GM18861 (cell line): Measurements from ENCODE around the gene CTNNBL1.

Source experiments
- ATAC-seq: cut with Tn5 transposase; IDR thresholded peaks from one replicate; pipeline ENCODE4 v1.9.1; 2021; ENCODE audit not compliant: unreplicated experiment

Gene CTNNBL1

DNA sequence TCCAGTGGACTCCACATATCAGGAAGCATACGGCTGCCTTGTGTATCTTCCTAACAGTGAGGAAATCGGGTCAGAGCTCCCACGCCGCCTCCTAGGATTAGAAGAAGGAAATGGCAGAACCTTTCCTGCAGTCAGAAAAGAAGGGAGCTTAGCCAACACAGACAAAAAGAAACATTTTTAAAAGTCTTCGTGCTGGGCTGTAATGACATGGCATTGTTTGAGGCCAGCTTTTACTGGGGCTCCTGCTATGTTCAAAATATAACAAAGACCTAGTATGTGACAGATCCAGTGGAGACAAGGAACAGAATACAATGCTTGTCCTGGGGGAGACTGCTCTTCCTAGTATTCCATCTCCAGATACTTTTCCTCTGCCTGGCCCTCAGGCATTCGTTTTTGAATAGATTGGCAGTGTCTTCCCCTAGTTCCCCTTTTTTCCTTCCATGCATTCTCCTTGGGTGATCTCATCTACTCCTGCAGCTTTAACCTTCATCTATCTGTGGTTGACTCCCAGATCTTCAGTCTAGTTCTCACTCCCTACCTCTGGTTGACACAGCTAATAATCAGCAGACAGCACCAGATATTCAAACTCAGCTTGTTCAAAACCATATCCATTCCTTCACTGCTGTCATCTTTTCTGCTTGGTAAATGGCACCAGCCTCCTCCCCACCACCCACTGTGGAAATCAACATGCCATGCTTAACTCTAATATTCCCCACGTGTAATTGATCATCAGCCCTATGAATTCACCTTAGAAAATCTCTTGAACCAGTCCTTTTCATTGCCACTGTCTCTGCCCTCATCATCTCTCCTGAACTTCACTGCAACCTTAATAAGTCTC is 114.6 kb downstream of the CTNNBL1 start:
- no peak for ATAC-seq

DNA sequence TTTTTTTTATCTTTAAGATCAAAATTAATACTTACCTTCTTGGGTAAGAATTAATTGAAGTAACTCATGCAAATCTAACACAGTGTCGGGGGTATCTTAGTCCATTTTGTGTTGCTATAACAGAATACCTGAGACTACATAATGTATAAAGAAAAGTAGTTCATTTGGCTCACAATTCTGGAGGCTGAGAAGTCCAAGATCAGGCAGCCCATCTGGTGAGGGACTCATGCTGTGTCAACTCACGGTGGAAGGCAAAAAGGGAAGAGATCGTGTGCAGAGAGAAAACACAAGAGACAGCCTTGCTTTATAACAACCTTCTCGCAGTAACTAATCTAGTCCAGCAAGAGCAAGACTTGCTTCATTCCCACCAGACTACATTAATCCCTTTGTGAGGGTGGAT is 116.2 kb downstream of the CTNNBL1 start:
- no peak for ATAC-seq

DNA sequence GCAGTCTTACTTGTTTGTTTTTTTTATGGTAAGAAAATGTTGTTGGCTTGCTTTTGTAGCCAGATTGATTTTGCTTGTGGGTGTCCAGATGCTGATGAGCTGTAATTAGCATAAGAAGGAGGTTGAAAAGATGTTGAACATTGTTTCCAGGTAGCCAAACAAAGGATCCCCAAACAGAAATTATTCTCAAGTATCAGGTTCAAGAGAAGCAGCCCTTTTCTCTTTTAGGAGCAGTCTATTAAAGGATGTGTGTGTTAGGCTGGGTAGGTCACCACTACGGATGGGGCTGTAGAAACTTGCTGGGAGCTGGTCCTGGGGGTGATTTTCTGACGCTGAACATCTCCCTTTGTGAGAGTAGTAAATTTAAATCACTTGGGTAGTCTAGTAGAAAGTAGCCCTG is 122.2 kb downstream of the CTNNBL1 start:
- ATAC-seq, result no peak

DNA sequence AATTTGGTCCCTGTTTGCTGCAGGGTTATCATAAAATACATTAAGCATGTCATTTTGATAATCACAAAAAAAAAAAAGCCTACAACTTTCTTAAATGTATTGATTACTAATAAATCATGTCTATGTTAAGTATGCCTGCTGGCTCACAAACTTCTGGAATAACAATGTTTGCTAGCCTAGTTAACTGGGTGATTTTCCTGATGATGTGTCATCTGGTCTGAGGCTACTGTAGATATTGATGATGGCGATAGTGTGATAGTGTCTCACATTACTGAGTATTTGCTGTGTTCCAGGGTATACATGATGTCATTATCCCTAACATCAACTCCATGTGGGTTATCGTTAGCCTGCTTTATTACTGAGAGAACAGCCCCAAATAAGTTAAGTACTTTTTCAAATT is 122.9 kb downstream of the CTNNBL1 start:
- no peak for ATAC-seq

DNA sequence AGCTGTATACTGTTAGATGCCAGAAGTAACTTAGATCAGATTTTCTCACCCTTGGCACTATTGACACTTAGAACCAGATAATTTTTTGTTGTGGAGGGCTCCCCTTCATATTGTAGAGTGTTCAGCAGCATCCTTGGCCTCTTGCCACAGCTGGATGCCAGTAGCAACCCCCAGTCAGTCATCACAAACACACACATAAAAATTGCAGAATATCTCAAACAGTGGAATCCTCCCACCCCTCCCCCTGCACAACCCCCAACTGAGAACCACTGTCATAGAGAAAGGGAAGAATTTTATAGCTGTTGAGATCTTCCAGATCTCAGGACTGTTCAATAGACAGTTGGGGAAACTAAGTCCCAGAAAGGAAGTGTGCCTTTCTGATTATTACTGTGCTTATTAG is 127.9 kb downstream of the CTNNBL1 start:
- no peak for ATAC-seq

DNA sequence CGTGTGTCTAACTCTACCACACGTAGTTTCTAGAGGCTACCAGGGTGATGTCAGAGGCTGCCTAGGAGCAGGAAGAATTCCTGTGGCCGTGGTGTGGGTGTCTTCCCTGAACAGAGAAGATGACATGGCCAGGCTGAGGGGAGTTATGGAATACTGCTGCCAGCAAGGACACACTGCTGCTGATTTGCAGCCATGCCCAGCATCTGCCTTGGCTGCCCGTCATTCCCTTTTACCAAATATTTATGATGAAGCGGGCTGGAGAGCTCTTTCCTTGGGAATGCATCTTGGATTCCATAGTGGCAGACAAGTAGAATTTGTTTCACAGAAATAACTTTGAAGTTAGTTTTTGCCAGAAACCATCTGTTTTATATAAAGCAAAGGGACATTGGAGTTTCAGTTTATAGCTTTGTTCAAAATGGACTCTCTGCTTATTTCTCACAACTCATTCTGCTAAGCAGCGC is 128.3 kb downstream of the CTNNBL1 start:
- ATAC-seq, result no peak

DNA sequence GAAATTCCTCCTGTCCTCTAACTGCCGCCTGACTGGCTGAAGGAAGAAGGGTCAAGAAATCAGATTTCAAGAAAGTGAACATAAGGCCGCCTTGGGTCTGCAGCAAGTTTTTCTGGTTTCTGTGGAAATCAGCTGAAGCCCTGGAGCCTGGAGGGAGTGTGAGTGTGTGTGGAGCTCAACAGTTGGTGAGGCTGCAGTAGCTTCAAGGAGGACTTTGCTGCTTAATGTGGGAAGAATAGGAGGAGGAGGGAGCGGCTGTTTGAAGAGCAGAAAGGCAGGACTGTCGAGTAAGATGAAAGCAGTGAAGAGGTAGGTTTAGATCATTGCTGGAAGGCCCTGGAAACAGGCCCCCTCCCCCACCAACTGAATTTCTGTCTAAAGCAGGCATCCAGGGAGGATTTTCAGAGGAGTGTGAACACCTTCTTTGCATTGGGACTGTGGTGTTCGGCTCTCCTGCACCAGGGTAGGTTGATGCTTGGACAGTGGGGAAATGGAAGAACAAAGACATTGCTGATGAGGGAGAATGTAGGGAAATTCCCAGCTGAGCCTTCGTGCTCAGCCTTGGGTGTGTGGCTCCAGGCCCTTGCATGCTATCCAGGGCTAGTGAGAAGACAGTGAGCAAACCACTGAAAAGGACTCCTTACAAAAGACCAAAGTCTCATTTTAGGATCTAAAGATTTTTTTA is 129.6 kb downstream of the CTNNBL1 start:
- no peak for ATAC-seq

DNA sequence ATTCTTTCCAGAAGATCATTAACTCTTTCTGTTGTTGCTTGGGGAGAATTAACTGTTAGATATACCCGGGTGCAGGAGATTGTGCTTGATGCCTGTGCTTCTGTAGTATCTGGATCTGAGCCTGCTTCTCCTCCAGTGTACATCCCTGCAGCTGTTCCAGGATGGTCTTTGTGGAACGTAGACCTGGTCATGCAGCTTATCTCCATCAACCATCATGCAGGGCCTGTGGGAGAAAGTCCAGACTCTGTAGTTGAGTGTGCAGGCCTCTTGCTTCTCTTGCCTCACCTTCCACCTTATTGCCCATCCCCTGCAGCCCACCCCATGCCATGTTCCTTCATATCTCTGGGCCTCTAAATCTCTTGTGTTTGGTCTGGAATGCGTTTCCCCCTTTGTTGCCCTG is 133.8 kb downstream of the CTNNBL1 start:
- no peak for ATAC-seq

DNA sequence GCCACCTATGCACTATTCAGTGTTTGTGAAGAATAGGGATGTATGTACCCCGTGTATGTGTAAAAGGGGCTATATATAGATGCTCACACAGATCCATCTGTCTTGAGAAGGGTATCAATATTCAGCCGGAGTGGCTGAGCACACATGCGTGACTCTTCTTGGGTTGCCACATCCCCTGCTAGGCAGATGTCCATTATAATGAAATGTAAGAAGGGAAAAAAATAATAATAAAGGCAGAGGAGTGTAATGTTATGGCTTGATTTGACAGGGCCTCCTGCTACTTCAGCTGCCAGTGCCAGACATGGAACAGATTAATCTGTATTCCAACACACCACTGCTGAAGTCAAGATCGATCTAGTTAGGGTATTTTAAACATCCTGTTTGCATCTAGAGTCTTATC is 134.9 kb downstream of the CTNNBL1 start:
- no peak for ATAC-seq

DNA sequence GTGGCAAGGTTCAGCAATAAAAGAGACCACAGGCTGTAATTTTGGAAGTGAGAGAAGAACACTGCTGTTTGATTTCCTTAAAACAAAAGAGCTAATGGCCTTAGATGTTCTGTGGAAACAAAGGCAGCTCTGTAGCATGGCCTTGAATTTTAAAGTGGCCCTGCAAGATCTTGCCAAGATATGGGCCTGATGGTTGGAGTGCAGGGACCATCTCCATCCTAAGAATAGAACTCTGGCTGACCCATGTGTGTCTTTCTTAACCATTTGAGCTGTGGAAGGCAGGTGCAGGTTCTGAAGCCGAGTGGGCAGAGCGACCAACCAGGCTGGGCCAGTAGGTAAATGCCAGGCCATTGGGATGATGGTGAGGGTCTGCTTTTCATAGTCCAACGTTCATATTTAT is 135.3 kb downstream of the CTNNBL1 start:
- ATAC-seq, result no peak

DNA sequence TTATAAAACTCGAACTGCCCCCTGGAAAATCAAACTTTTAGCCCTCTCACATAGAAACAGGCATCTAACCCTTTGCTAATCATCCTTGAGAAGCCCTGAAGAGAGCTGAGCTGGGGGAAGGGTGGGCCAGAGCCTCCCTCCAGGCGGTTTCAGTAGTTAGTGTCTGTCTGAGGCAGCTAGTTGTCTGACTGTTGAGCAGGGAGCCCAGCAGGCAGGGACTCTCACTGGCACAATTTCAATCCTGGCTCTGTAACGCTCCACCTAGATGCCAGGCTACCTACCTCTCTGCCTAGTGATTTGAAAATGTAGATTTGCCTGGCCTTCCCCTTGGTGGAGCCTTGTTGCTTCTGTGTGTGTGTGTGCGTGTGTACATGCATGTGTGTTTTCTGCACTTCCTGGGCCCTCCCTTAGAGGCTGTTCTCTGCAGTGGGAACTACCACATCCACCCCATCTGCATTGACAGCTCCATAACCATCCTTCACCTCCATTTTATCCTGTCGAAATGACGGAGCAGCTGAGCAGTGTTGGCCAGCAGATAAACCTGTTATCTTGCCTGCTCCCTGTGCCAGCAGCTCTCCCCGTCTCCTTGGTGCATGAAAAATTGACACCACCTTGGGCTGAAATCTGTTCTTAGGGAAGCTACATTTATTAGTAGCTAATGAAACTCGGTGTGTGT is 139.5 kb downstream of the CTNNBL1 start:
- ATAC-seq, result no peak

DNA sequence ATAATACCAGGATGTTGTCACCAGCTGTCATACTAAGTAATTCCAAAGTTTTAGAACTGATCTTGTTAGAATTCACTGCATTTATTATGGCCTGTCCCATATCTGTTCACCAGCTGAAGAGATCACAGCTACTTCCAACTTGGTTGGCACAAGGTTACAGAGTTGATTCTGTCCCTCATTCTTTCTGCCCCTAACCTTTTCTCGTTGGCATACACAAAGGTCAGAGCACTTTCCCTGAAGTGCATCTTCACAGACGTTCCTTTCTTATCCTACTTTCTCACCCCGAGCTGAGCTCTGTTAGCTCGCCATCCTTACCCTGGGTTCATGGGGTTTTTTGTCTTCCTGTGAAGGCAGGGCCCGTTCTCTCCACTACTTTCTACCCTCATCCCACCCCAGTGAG is 143.1 kb downstream of the CTNNBL1 start:
- no peak for ATAC-seq

DNA sequence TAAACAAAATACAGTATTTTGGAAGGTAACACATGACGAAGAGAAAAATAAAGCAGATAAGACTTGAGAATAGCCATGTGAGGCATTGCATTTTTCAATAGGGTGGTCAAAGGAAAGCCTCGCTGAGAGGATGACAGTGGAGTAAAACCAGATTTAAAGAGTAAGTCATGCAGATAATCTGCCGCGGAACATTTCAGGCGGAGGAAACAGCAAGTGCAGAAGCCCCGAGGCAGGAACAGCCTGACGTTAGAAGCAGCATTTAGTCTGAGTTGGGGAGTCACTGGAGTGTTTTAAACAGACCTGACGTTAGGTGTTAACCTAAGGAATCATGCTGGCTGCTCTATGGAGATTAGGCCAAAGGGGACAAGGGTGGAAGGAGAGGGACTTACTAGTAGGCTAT is 144.1 kb downstream of the CTNNBL1 start:
- no peak for ATAC-seq

DNA sequence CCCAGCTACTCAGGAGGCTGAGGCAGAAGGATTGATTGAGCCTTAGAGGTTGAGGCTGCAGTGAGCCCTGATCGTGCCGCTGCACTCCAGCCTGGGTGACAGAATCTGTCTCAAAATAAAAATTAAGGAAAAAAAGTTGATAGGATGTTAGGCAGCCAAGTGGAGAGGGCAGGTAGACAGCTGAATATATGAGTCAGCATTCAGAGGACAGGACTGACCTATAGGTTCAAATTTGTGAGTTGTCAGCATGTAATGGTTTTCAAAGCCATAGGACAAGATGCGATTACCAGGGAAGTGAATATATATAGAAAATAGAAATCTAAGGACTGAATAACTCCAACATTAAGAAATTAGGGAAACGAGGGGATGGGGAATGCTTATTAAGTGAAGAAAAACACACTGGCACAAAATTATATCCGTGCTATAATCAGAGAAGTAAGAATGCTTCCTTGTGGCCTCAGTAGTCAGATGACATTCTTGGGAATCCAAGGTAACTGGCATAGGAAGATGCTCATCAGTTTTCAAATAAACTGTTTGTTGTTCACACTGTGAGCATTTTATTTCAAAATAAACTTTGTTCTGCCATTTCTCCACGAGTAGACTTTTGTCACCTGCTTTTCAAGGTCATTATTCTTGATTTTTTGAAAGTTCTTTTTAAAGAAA is 145.1 kb downstream of the CTNNBL1 start:
- ATAC-seq, result no peak

DNA sequence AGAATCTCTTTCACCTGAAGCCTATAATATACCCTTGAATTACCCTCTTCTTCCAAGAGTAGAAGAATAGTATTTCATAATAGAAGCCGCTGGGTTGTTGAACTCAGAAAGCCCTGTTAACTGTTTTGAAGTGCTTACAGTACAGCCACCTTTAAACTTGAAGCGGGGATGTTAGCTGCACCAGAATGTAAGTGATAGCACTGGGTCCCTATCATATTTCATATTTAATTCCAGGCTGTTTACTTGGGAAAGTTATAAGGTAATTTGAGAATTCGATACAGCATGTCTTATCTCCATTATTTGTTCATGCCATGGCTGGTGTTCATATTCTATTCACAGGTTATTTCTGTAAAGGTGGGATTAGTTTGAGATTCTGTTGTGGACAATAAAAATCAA is 145.6 kb downstream of the CTNNBL1 start:
- ATAC-seq, result no peak

DNA sequence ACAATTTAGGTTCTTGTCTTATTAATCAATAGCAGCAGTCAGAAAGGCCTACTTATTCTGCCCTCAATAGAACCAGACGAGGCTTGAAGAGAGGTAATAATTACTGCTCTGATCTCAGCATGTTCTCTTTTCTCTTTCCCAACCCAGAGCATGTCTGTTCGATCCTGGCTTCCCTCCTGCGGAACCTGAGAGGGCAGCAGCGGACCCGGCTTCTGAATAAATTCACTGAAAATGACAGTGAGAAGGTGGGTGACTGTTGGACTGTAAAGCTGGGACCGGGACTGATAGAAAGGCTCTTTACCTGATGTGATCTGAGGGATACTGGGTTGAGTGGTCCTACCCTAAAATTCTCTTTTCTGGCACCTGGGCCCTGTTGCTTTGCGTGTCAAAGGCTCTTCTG is 146.1 kb downstream of the CTNNBL1 start:
- ATAC-seq, result no peak

DNA sequence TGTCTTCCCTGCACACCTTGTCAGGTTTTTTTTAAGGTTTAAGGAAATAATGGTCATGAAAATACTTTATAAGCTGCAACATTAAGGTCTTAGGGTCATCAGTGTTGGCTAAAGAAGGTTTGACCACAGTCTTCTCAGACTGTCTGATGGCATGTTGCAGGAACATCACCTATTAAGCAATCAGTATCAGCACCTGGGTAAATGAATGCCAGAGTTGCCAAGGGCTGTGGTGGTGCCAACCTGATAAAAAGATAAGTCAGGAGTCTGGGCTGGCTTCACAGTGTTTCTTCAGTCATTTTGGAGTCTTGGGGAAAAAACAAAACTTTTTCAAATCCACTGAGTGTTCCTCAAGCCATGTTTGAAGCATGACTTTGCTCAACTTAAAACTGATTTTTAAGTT is 147.6 kb downstream of the CTNNBL1 start:
- ATAC-seq, result no peak

DNA sequence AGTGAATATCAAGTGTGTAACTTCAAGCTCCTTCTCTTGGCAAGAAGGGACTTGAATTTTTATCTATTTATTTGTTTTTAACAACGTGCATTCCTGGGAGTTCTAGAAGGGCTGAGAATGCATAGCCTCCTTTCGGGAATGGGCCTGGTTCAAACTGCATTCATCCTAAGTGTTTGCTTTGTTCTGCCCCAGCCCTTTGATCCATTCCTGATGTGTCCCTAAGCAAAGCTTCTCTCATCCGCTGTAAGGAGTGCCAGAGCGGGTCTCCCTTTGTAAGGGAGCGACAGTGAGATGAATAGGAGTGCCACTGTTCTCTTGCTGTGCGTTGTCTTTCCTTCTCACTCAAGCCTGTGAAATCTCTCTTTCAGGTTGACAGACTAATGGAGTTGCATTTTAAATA is 148.1 kb downstream of the CTNNBL1 start:
- ATAC-seq, result no peak

DNA sequence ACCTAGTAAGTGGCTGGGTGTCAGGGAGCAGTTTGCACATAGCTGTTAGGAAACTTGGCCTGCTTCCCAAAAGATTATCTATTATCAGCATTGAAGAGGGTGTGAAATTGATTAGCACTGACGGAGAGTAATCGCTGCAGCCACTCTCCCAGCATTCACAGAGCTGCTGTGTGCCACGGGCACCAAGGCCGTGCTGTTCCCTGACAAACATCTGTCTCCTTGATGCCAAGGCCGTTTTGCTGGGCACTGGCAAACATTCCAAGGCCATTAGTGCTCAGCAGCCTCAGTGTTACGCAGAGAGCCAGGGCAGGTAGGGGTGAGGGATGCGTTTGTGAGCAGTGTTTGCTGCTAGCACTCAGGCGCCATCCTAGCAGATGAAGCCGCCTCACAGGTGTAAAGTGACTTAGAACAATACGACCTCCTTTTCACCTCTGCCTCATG is 151.4 kb downstream of the CTNNBL1 start:
- no peak for ATAC-seq

DNA sequence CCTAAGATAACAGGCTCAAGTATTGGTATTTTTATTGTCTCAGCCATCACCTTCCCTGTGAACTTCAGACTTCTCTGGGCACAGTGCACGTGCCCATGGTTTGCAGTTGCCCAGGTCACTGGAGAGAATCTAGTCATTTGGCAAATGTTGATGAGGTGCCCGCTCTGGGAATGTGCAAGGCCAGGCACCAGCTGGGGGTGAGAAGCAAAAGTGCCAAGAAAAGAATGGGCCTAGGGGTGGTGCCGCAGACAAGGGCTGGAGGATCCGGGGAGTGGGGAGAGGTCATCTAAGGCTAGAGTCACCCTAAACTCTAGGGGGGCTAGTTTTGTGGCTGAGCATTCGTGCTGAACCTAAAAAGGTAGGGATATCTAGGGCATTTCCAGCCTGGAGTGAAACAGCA is 152.0 kb downstream of the CTNNBL1 start:
- no peak for ATAC-seq

DNA sequence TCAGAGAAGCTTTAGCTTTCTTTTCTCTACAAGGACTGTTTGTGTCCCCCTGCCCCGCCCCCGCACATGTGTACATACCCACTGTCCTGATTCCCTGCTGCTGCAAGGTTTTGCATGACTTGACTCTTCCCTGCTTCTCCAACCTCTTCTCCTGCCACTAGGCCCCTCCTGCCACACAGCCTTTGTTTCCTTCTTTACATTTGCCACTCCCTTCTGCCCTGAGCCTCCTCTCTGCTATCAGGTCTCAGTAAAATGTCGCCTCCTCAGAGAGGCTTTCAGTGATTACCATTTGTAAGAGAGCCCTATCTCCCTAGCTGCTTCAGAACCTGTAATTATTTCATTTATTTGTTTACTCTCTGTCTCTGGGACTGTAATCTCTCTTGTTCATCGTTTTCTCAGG is 152.7 kb downstream of the CTNNBL1 start:
- ATAC-seq, result no peak
